GM12864 (cell line): Measurements from ENCODE around the gene C1orf185.
A peak's percentile ranks its signal among the peaks of the same experiment; 100 is the strongest.
"Not testable (repeated sequence)": the region's sequence is repeated elsewhere in the genome, so short reads cannot be mapped to it uniquely, and the experiment has no call there.

Experiments
- DNase-seq: peaks from one replicate; pipeline ENCODE4 v3.0.0-alpha.2; 2011; ENCODE audit warnings: low read depth
- H3K4me3 ChIP-seq: 2 replicates; pipeline ENCODE4 v1.5.1; 2011; ENCODE audit warnings: mild to moderate bottlenecking, low read depth, low read length, control low read depth
- TF ChIP-seq, protein P1 (sequence below): IDR thresholded peaks from 2 replicates; pipeline ENCODE4 v1.5.1; 2011; ENCODE audit warnings: low read depth, mild to moderate bottlenecking, moderate library complexity, low read length, control low read depth, inconsistent platforms; ENCODE audit errors: missing control alignments

The C1orf185 gene

DNA sequence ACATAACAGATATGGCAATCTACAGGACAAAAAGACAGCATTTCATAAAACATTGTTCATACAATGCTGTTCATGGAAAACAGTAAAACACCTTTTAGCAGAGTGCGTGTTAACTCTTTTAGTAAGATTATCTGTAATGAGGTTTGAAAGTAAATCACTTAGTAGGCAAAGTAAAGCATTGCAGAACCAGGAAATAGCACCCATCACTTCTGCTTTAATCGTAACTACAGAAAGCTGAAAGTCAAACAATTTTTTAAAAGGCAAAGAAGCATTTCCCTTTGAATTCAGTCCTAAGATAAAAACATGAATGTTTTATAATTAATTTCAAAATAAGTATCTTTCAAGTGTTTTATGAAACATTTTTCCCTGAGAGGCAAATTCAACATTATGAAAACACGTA lies 70.8 kb downstream of the C1orf185 start:
- TF ChIP-seq, protein P1, sequence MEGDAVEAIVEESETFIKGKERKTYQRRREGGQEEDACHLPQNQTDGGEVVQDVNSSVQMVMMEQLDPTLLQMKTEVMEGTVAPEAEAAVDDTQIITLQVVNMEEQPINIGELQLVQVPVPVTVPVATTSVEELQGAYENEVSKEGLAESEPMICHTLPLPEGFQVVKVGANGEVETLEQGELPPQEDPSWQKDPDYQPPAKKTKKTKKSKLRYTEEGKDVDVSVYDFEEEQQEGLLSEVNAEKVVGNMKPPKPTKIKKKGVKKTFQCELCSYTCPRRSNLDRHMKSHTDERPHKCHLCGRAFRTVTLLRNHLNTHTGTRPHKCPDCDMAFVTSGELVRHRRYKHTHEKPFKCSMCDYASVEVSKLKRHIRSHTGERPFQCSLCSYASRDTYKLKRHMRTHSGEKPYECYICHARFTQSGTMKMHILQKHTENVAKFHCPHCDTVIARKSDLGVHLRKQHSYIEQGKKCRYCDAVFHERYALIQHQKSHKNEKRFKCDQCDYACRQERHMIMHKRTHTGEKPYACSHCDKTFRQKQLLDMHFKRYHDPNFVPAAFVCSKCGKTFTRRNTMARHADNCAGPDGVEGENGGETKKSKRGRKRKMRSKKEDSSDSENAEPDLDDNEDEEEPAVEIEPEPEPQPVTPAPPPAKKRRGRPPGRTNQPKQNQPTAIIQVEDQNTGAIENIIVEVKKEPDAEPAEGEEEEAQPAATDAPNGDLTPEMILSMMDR = no peak
- no peak for DNase-seq

DNA sequence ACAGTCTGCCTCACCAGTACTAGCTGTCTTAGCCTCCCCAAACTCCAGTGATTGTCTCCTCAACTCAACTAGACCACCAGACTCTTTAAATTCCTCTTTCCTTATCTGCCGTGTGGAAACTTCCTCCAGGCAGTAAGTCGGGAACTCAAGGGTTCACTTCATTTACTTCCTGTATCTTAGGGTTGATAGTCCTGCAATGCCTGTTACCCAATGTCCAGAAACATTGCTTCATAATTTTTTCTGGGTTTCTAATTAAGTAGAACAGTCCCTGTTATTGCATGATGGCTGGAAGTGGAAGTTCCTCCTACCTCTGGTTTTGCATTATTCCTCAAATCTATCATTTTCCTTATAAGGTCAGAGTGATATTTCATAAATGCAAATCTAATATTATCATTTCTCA lies 73.2 kb downstream of the C1orf185 start:
- TF ChIP-seq, protein P1 = no peak
- H3K4me3 ChIP-seq = no peak overlapping the region
- DNase-seq = no peak

More for the DNA sequence above, 70.8 kb downstream of the C1orf185 start:
- no peak overlapping the region for H3K4me3 ChIP-seq

DNA sequence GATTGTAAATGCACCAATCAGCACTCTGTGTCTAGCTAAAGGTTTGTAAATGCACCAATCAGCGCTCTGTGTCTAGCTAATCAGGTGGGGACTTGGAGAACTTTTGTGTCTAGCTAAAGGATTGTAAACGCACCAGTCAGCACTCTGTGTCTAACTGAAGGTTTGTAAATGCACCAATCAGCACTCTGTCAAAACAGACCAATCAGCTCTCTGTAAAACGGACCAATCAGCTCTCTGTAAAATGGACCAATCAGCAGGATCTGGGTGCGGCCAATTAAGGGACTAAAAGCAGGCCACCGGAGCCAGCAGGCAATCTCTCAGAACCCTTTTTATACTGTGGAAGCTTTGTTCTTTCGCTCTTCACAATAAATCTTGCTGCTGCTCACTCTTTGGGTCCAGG lies 76.0 kb downstream of the C1orf185 start:
- H3K4me3 ChIP-seq, DNase-seq: not testable (repeated sequence)

DNA sequence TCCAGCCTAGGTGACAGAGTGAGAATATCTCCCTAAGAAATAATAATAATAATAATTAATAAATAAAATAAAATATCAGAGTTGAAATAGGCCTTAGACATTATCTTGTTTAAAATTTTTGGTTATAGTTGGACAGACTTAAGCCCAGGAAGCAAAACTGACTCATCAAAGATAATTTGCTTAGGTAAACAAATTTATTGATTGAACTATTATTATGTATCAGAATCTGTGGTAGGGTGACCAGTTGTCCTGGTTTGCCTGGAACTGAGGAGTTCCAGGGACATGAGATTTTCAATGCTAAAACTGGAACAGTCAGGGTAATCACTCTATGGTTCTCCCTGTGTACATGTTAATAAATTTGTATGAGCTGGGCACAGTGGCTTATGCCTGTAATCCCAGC lies 86.2 kb downstream of the C1orf185 start:
- no peak overlapping the region for H3K4me3 ChIP-seq
- DNase-seq = no peak
- TF ChIP-seq, protein P1 = no peak

DNA sequence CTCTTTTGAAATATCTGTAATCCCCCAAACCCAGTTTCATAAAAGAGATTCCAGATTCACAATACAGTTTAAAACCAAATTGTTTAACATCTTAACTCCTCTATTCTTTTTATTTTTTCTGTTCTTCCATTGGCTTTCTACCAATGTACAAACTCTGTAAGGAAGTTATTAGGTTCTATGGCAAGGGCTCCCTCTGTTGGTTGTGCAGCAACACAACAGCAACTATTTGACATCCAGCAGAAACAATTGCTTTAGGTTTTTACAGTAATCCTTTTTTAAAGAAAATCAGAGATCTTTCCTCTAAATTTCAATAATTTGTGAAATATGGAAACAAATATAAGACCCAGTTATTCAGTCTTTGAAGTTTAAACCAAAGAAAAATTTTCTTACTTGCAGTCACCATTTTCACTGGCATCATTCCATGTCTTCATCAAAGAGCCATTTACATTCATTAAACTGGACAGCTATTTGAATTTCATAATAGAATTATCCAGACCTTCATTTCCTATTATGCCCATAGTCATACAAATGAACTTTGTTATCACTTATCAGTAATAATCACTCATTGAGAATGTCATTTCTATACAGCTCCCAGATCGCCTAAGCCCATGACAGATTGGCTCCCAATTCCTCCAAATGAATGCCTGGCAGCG lies 87.5 kb downstream of the C1orf185 start:
- DNase-seq = peak; percentile 42
- TF ChIP-seq, protein P1 = peak; percentile 81
- H3K4me3 ChIP-seq = no peak overlapping the region

DNA sequence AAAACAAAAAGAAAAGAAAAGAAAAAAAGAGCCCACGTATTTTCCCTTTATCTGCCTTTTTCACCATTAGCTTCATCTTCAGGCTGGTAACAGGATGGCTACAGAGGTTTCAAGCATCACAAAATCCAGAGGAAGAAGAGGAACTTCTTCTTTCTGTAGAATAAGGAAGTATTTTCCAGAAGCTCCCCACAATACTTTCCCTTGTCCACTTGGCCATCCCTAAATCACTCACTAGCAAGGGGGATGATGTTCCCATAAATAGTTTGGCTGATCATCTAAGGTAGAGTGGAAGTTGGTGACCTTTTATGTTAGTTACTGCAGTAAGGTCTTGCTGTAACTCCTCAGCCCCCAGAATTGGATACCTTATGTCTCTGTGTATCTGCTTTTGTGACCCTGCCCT lies 88.9 kb downstream of the C1orf185 start:
- H3K4me3 ChIP-seq = no peak overlapping the region
- TF ChIP-seq, protein P1 = no peak
- no peak for DNase-seq

DNA sequence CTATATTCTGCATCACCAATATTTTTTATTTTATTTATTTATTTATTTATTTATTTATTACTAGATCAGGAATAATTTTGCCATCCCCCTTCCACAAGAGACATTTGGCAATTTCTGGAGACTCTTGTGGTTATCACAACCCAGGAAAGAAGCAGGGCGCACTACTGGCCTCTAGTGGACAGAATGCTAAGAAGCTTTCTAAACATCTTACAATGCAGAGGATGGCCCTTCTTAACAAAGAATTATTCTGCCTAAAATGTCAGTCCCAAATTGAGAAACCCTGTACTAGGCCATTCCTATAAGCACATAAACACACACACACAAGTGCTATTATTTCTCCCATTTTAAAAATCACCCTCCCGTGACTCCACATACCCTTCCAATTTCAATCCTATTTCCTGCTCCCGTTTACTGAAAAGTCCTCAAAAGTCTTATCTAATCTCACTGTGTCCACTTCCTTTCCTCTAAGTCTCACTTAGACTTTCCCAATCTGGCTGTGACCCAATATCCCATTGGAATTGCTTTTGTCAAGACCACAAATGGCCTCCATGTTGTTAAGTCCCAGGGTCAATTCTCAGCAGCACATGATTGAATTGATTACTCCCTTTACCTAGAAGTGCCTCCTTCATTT lies 90.3 kb downstream of the C1orf185 start:
- H3K4me3 ChIP-seq = no peak overlapping the region
- peak; percentile 49 for DNase-seq
- TF ChIP-seq, protein P1 = peak; percentile 88
